ENCODE data around the gene KRT16. TPM values are rescaled to one million over a fixed set of nuclear protein-coding genes. Genes with fewer than 3 reads are reported as not detected.

KRT16 gene
- total and polyA plus RNA-seq, 2 of the 8 experiments (the other 6 are each of a cell fraction or from before 2014, with no cell fraction given): not detected

DNA sequence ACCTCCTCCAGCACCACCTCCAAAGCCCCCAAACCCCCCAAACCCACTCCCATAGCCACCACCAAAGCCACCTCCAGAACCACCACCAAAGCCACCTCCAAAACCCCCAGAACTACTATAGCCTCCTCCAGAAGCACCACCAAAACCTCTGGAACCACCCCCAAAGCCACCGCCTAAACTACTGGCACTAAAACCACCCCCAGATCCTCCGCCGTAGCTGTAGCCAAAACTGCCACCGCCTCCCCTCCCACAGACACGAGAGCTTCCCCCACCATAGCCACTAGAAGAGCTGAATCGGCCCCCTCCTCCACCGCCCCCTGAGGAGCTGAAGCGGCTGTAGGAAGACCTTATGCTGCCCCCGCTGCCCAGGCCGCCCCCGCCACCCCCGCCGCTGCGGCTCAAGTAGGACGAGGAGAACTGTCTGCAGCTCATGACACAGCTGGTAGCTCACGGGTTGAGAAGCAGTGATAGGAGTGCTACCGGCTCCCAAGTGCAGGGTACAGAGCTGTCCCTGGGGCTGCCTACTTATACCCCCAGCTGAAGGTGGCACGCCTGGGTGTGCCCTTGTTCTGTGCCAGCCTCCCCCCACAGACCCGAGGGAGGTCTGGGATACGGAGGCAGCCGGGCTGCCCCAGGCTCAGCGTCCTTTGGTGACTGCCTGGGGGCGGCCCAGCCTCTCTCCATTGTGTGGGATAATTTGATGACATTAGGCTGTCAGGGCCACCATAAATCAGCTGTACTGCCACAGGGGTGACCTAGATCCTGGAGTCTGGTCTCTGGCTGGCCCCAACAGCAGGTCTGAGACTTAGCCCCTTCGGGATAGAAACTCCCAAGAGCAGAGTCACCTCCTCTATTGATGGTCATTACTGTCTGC lies 40.8 kb downstream of the KRT16 start, which contains the start of gene KRT9:
Gene KRT9 (minus strand): TSS at position 499 of the 874 bp plus-strand sequence. CDS start 67 bp downstream, at position 432.
- CTCF ChIA-PET (ENCODE audit: partially characterized antibody): interaction anchor here (0.6 to 4.3 kb wide), 9 partner anchors 9 to 84 kb away, joined by 3 to 33 read pairs (median 4); no protein-coding TSS in a partner anchor
- H4K91ac ChIP-seq (replicated peaks; ENCODE audit: insufficient read length, low read length): no peak within 1 kb of the TSS
- no peak within 1 kb of the TSS for H3K14ac ChIP-seq (ENCODE audit: insufficient read length)
- no peak within 1 kb of the TSS for H3K4ac ChIP-seq (replicated peaks; ENCODE audit: insufficient read length, low read depth, low read length)
- WGBS, 2 experiments (ENCODE audit: extremely low coverage in 1 of 2, insufficient coverage in 1 of 2, insufficient read length in 1 of 2, insufficient replicate concordance in 2 of 2, low coverage in 1 of 2, low lambda C conversion rate in 2 of 2, missing lambda C conversion rate in 1 of 2): 86% methylated on average over 21 of the region's 24 CpGs; no CpG with 5 or more reads in 1 of the 2 experiments
- H4K8ac ChIP-seq (ENCODE audit: extremely low read depth, insufficient read depth, low read length): no peak within 1 kb of the TSS
- no peak within 1 kb of the TSS for H3K18ac ChIP-seq (ENCODE audit: extremely low read depth, low read length)
- FAIRE-seq (no peak), DNase-seq (ENCODE audit: low read depth in 1 of 2, low spot score in 2 of 2) (no peak)
- no peak within 1 kb of the TSS for H3K4me3 ChIP-seq (ENCODE audit: extremely low read depth in 1 of 4, insufficient read depth in 2 of 4, low read depth in 3 of 4, low read length in 4 of 4)
- H3K79me2 ChIP-seq (ENCODE audit: control insufficient read depth in 1 of 2, insufficient read depth in 2 of 2, low read length in 2 of 2): no peaks in the 10 kb centered on the region
- H3K9me3 ChIP-seq (ENCODE audit: insufficient read depth in 2 of 2, low read depth in 1 of 2, low read length in 1 of 2): no peaks in the 10 kb centered on the region
- H2BK12ac ChIP-seq (ENCODE audit: low read depth, low read length): no peak within 1 kb of the TSS
- no peak within 1 kb of the TSS for H3K4me2 ChIP-seq (ENCODE audit: insufficient read depth in 1 of 2, low read depth in 2 of 2, low read length in 2 of 2)
- H3K4me1 ChIP-seq (replicated peaks in 1 of 4; ENCODE audit: control insufficient read depth in 3 of 4, insufficient read depth in 4 of 4, low read length in 3 of 4): no peaks in the 10 kb centered on the region
- H3K9ac ChIP-seq (replicated peaks in 1 of 4; ENCODE audit: extremely low read depth in 1 of 4, low read depth in 3 of 4, low read length in 3 of 4): no peak within 1 kb of the TSS
- no peak within 1 kb of the TSS for H3K27ac ChIP-seq (ENCODE audit: low read depth, low read length)
- no peak within 1 kb of the TSS for H2BK15ac ChIP-seq (ENCODE audit: low read length)
- H2BK20ac ChIP-seq (ENCODE audit: low read length): no peak within 1 kb of the TSS
- H2BK5ac ChIP-seq (ENCODE audit: low read depth, low read length): no peak within 1 kb of the TSS
- H3K36me3 ChIP-seq (ENCODE audit: control insufficient read depth in 2 of 4, insufficient read depth in 4 of 4, low read length in 3 of 4): no peaks in the 10 kb centered on the region
- no peak within 1 kb of the TSS for H3K23ac ChIP-seq (ENCODE audit: insufficient read length)
- H2AFZ ChIP-seq (ENCODE audit: low read length): no peak within 1 kb of the TSS
- no peaks in the 10 kb centered on the region for H3K79me1 ChIP-seq (ENCODE audit: low read depth, low read length)
- H2BK120ac ChIP-seq (replicated peaks; ENCODE audit: low read depth, low read length): no peak within 1 kb of the TSS
- H3K23me2 ChIP-seq (ENCODE audit: low read depth, low read length): peaks cover 3% of the 10 kb centered on the region; the same call in 1 of the 2 replicates
- H2AK5ac ChIP-seq (ENCODE audit: low read depth, low read length): no peak within 1 kb of the TSS
- H3K56ac ChIP-seq (replicated peaks; ENCODE audit: insufficient read length, low read depth, low read length): no peak within 1 kb of the TSS
- no peak within 1 kb of the TSS for H4K5ac ChIP-seq (ENCODE audit: insufficient read length, low read depth, low read length)
- no peaks in the 10 kb centered on the region for H3K27me3 ChIP-seq (replicated peaks in 1 of 4; ENCODE audit: control insufficient read depth in 3 of 4, extremely low read depth in 1 of 4, insufficient read depth in 3 of 4, low read length in 3 of 4)
- POLR2A ChIA-PET (ENCODE audit: partially characterized antibody): interaction anchor here (1.2 to 1.3 kb wide), 2 partner anchors 86 to 116 kb away, joined by 3 read pairs; no protein-coding TSS in a partner anchor
- H4K20me1 ChIP-seq (replicated peaks in 1 of 2; ENCODE audit: control insufficient read depth in 1 of 2, insufficient read depth in 2 of 2, low read length in 2 of 2): no peaks in the 10 kb centered on the region
- no peak for TF ChIP-seq YY1 (IDR thresholded peaks at IDR 0.05; ENCODE audit: low read depth, low read length)

Data from H1 (cell line).